Ascending aorta (tissue), 2 donors: ENCODE results near the gene MCEE. TPM values are rescaled to one million over a fixed set of nuclear protein-coding genes. Genes with fewer than 3 reads are reported as not detected.

Experiments
- DNase-seq, 2 donors: peaks; one replicate each; pipeline ENCODE4 v3.0.0-alpha.2; 2019; ENCODE audit warnings: low spot score in 2 of 2
- H3K27ac ChIP-seq, 2 donors: fragments of 200-600 bp; sonication (generic); one replicate each; pipeline ENCODE4 v1.5.1; 2016 to 2017; ENCODE audit warnings: mild to moderate bottlenecking in 1 of 2
- H3K27me3 ChIP-seq: fragments of 200-600 bp; sonication (generic); one replicate; pipeline ENCODE4 v1.5.1; 2017
- H3K36me3 ChIP-seq, 2 donors: fragments of 200-600 bp; sonication (generic); one replicate each; pipeline ENCODE4 v1.5.1; 2016
- H3K4me1 ChIP-seq, 2 donors: fragments of 200-600 bp; sonication (generic); one replicate each; pipeline ENCODE4 v1.5.1; 2016 to 2017; ENCODE audit warnings: mild to moderate bottlenecking in 1 of 2
- H3K4me3 ChIP-seq, 2 donors: fragments of 200-600 bp; sonication (generic); one replicate each; pipeline ENCODE4 v1.5.1; 2016 to 2017; ENCODE audit warnings: mild to moderate bottlenecking in 1 of 2
- H3K9me3 ChIP-seq, 2 donors: fragments of 200-600 bp; sonication (generic); one replicate each; pipeline ENCODE4 v1.5.1; 2016
- CTCF ChIP-seq, 3 experiments: fragments of 200-600 bp in 2 of 3; fragments of 450-650 bp in 1 of 3; sonication (generic) in 2 of 3; IDR thresholded peaks; one replicate each; pipeline ENCODE4 v1.5.1; 2016 to 2019; ENCODE audit warnings: antibody characterized with exemption in 3 of 3, mild to moderate bottlenecking in 1 of 3, moderate library complexity in 1 of 3
- intact Hi-C: fragments of 100-400 bp; cut with DNase I; formaldehyde crosslinking; loops from one replicate; pipeline ENCODE4 v1.15.1; 2023
- total RNA-seq: library from RNA; depleted of rRNA; stranded (reverse); fragments of >200 nt; gene quantifications from one replicate; pipeline ENCODE4 v1.1.0, GENCODE V29; 2016

MCEE gene
- total RNA-seq, 1 donor from 2014 or later = 2.0 TPM

- no peak overlapping the region for H3K4me3 ChIP-seq
- no peaks in the 10 kb centered on the region for H3K27me3 ChIP-seq
- TF ChIP-seq CTCF (IDR thresholded peaks at IDR 0.05) = no peak
- DNase-seq = no peak
- no peak overlapping the region for H3K27ac ChIP-seq
- intact Hi-C loops = no loop called here
- no peaks in the 10 kb centered on the region for H3K4me1 ChIP-seq
- no peaks in the 10 kb centered on the region for H3K9me3 ChIP-seq
- H3K36me3 ChIP-seq = no peaks in the 10 kb centered on the region
These were observed 26.5 kb upstream of the MCEE start for GRCh38 chr2:71156573-71156972.

- Histone ChIP-seq H3K4me1 (no peaks in the 10 kb centered on the region), H3K27me3 (no peaks in the 10 kb centered on the region), H3K9me3 (no peaks in the 10 kb centered on the region), H3K4me3 (no peak overlapping the region), H3K36me3 (peaks cover 0 to under 1% of the 10 kb centered on the region in 2 donors), H3K27ac (no peak overlapping the region)
- no peak for TF ChIP-seq CTCF (IDR thresholded peaks at IDR 0.05)
- DNase-seq = no peak
- intact Hi-C loops = no loop called here
These were observed 25.8 kb upstream of the MCEE start for GRCh38 chr2:71155846-71156245.

DNA sequence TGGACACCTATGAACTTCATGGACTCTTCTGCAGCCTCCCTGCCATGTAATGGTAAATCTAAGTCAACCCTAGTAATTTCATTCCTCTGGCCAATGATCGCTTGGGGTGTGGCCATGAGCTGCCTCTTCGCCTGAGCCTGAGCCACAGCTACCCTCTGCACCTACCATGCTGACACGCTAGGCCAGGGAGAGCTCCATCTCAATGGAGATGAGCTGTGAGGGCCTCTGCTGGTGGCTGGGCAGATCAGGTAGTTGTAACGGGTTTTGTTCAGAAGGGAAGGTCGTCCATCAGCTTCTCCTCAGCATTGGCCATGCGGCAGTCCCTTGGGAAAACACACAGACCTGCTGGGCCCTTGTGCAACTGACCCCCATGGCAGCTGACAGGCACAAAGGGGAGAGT, 24.8 kb upstream of the MCEE start:
- no peak overlapping the region for H3K27ac ChIP-seq
- H3K4me3 ChIP-seq = no peak overlapping the region
- DNase-seq = no peak
- H3K9me3 ChIP-seq = no peaks in the 10 kb centered on the region
- peaks cover 6 to 10% of the 10 kb centered on the region in 2 donors for H3K36me3 ChIP-seq
- no peak for TF ChIP-seq CTCF (IDR thresholded peaks at IDR 0.05)
- H3K4me1 ChIP-seq = no peaks in the 10 kb centered on the region
- H3K27me3 ChIP-seq = no peaks in the 10 kb centered on the region
- intact Hi-C loops = no loop called here

GRCh38 chr2:71154279-71154678, 24.2 kb upstream of the MCEE start:
- Histone ChIP-seq H3K27ac (no peak overlapping the region), H3K9me3 (no peaks in the 10 kb centered on the region), H3K36me3 (peaks cover 10 to 14% of the 10 kb centered on the region in 2 donors), H3K4me3 (no peak overlapping the region), H3K4me1 (no peaks in the 10 kb centered on the region), H3K27me3 (no peaks in the 10 kb centered on the region)
- intact Hi-C loops = no loop called here
- no peak for DNase-seq
- TF ChIP-seq CTCF (IDR thresholded peaks at IDR 0.05) = no peak

GRCh38 chr2:71153585-71154224, 23.7 kb upstream of the MCEE start:
- intact Hi-C loops = no loop called here
- no peaks in the 10 kb centered on the region for H3K9me3 ChIP-seq
- no peak for DNase-seq
- H3K27ac ChIP-seq = no peak overlapping the region
- peaks cover 15 to 20% of the 10 kb centered on the region in 2 donors for H3K36me3 ChIP-seq
- no peak for TF ChIP-seq CTCF (IDR thresholded peaks at IDR 0.05)
- no peaks in the 10 kb centered on the region for H3K4me1 ChIP-seq
- H3K4me3 ChIP-seq = no peak overlapping the region
- H3K27me3 ChIP-seq = no peaks in the 10 kb centered on the region

GRCh38 chr2:71151620-71152019, 21.6 kb upstream of the MCEE start:
- Histone ChIP-seq H3K27ac (no peak overlapping the region), H3K4me3 (no peak overlapping the region), H3K27me3 (no peaks in the 10 kb centered on the region), H3K9me3 (no peaks in the 10 kb centered on the region), H3K36me3 (peaks cover 35 to 41% of the 10 kb centered on the region in 2 donors), H3K4me1 (no peaks in the 10 kb centered on the region)
- intact Hi-C loops = no loop called here
- DNase-seq = no peak
- no peak for TF ChIP-seq CTCF (IDR thresholded peaks at IDR 0.05)
